SW 1271 (cell line): Measurements from ENCODE around the gene MIOS.
"Not testable (repeated sequence)": the region's sequence is repeated elsewhere in the genome, so short reads cannot be mapped to it uniquely, and the experiment has no call there.

Source experiments
- DNase-seq, 2 experiments: peaks; one replicate each; lab custom pipeline; 2025; lab: John Stamatoyannopoulos, UW

MIOS gene

DNA sequence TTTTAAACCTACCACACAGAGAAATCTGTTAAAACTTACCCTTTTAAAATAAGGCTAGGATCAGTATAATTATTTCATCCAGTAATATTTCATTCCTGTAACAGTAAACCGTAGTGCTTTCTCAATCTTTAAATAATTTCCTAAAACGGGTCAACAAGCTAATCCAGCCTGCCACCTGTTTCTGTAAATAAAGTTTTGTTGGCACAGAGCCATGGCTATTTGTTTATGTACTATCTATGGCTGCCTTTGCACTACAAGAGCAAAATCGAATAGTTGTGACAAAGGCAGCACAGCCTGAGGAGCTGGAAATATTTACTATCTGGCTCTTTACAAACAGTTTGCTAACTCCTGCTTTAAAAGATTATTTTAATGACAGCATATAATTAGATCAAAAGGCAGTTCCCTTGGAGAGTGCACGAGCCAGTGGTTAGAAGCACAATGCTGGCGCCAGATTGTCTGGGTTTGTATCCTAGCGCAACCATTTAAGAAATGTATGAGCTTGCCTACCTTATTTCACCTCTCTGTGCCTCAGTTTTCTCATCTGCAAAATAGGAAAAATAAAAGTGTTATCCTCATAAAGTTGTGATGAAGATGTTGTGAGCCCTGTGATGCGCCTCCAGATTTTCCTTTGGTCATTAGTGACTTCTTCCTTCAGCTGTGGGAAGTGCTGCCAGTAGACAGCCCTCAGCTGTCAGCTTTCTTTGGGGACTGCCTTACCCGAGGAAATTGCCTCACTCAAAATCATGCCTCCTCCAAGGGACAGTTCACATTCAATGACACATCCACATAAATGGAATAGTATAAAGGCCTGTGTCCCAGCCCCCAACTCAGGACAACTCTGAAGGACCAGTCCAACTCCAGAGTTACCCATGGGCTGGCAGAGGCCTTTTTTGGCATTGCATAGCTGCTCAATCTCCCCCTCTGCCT is 11.8 kb upstream of the MIOS start:
- no peak for DNase-seq

- no peak for DNase-seq
Observed at GRCh38 chr7:7556852-7557251, 9.8 kb upstream of the MIOS start.

DNA sequence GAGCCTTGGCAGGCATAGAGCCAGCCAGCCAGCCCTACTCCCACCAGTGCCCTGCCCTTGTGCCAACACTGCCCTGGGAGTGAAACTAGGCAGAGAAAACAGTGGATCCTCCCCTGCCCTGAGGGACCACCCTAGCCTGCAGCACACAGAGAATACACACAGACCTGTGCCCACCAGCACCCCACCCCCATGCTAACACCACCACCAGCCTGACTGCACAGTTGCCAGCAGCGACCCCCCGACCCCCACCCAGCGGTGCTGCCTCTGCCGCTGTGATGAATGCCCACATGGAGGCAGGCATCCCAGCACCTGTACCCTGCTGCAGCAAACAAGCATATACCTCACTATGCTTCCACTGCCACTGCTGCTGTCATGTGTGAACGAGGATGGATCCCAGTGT is 9.4 kb upstream of the MIOS start:
- no peak for DNase-seq

DNA sequence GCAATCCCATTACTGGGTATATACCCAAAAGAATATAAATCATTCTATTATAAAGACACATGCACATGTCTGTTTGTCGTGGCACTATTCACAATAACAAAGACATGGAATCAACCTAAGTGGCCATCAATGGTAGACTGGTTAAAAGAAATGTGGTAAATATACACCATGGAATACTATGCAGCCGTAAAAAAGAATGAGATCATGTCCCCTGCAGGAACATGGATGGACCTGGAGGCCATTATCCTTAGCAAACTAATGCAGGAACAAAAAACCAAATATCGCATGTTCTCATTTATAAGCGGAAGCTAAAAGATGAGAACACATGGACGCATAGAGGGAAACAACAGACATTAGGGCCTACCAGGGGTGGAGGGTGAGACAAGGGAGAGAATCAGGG is 5.1 kb upstream of the MIOS start:
- DNase-seq = not testable (repeated sequence)

GRCh38 chr7:7562736-7563135 is 3.9 kb upstream of the MIOS start:
- no peak for DNase-seq

DNA sequence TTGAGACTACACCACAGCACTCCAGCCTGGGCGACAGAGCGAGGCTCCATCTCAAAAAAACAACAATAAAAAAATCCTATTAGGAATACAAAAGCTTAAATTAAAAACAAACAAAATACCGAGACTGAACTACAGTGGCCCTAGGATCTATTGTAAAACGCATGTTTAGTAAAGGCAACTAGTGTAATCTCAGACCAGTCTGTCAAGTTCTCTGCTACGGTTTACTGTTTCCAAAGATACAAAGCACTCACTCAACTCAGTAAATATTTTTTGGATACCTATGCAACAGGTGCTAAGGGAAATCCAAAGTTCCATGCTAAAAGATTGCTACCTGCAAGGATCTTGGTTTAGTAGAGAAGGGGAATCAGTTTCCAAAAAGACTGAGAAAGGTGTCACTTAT is 3.4 kb upstream of the MIOS start:
- DNase-seq = no peak

DNA sequence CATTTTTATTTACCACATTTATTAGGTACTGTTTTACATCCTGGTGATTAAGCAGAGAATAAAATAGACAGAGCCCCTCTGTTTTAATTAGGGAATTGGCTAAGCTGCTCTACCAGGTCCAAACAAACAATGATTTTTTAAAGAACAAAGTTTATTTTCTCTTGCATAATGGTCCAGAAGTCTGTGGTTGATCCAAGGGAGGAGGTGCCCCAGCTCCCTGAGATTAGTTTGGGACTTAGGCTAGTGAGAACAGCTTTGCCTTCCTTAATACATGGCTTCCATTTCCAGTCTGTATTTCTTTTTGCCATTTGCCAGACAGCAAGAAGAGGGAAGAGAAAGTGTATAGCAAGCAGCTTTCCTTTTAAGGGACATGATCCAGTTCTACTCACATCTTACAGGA is 2.9 kb upstream of the MIOS start:
- DNase-seq = no peak

DNA sequence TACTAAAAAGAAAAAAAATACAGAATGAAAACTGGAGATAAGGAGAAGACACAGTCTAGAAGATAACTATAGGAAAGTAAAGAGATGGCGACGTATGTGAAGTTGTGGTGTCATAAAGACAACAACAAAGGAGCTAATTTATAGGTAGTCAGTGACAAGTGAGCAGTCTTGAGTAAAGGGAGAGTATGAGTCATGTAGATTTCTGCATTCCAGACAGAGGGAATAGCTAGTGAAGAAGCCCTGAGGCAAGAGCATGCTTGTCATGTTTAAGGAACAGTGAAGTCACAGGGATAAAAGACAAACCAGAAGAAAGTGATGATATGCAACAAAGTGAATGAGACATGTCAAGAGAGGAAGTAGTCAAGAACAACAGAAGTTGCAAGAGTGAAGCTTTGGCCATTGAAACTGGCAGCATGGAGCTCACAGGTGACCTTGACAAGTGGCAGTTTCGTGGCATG is 2.3 kb upstream of the MIOS start:
- peak; percentile 51 to 90 for DNase-seq

- DNase-seq = no peak
Observed at GRCh38 chr7:7565018-7565680, 1.5 kb upstream of the MIOS start.

- no peak for DNase-seq
Observed at GRCh38 chr7:7565746-7566650, 686 bp upstream of the MIOS start.

DNA sequence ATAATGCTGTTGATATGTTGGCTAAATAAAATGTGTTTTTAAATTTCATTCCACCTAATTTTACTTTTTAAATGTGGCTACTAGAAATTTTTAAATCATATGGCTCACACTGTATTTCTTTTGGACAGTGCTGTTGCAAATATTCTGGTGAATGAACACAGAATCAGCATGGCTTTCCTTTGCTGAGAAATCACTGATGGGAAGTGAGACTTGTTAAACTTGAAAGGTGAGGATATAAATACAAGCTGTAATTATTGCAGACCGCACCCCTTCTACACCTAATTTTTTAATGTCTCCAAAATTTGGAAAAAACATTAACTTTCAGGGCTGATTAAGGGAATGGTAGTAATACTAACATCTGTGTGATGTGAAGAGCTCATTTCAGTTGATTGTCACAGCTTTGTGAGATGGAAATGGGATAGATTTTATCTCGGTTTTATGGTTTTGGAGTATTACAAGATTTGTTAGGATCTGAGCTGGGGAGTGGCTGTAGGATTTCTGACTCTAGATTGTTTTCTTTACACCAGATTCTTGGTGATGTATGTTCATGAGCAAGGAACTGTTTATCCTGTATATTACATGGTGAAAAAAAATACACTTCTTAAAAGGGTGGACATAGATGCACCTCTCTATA is 1.3 kb downstream of the MIOS start:
- no peak for DNase-seq

GRCh38 chr7:7568553-7568952 is 1.9 kb downstream of the MIOS start:
- no peak for DNase-seq

DNA sequence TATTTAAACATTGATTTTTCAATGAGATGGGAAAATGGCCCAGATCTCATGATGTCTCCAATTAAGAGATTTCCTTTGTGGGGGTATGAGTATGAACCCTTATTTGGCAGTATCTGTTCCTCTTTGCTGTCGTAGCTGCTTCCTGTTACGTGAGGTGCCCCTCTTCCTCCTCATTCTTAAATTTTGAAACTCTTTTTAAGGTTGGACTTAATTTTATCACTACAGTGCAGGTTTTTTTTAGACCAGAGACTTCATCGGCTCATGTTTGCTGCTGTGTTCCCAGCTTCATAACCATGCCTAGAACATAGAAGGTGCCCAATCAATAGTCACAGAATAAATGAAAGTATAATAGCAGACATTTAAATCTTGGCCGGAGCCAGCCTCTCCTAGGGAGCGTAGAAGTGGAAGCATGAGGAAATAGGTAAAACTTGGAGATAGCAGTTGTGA is 2.4 kb downstream of the MIOS start:
- DNase-seq = no peak

DNA sequence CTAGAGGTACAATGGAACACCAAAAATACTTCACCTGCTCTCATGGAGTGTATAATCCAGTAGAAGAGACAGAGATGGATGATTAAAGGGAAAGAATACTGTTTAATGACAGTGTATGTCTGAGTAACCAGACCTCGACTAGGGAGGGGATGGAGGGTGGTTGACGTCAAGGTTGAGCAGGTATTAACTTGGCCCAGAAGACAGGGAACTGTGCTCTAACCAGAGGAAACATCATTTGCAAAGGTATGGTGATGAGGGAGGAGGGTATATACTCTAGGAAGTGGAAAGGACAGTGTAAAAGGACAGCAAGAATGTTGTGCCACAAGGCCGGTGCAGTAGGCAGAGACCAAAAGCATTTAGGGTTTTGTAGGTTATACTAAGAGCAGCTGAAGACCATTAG is 2.9 kb downstream of the MIOS start:
- no peak for DNase-seq

GRCh38 chr7:7570584-7570983 is 3.9 kb downstream of the MIOS start:
- no peak for DNase-seq

DNA sequence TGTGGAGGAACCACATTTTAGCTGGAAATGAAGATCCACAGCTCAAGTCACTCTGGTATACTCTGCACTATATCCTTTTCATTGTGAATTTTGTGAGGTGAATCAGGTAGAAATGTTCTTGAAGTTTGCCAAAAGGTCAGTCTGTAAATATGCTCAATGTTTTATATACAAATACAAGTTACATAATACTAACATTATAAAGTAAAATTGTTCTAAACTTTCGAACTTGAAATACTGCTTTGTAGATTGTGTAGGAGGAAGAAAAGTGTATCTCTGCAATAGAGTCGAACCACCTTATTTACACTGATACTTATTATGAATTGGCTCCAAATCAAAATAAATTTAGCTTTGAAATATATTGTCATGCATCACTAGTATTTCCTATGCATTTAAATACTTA is 7.0 kb downstream of the MIOS start:
- DNase-seq = no peak

GRCh38 chr7:7576344-7576743 is 9.7 kb downstream of the MIOS start:
- DNase-seq = no peak

DNA sequence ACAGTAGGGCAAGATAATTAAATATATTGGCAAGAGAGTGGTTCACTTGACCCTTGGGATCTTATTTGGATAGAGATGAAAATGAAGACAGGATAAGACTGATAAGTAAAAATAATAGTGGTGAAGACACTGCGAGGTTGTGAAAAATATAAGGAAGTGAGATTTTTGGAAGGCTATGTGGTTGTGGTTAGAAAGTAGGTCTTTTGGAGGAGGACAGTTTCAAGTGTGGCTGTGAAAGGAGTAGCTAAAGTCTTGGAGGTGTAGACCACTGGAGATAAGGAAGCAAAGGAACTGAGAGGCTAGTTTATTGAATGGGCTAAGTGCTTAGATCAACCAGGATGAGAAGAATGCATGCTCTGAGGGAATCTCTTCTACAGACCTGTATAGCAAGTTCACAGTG is 11.2 kb downstream of the MIOS start:
- no peak for DNase-seq

DNA sequence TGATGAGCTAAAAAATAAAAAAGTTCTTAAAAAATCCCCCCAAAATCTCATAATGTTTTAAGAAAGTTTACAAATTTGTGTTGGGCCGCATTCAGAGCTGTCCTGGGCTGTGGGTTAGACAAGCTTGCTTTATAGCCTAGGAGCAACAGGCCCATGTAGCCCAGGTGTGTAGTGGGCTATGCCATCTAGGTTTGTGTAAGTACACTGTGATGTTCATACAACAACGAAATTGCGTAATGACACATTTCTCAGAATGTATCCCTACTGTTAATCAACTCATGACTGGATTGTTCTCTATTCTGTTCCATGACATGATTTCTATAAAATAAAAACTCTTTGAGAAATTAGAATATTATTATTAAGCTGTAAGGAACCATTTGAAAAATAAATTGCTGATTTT is 13.0 kb downstream of the MIOS start:
- DNase-seq = no peak

GRCh38 chr7:7581531-7582179 is 15.0 kb downstream of the MIOS start:
- no peak for DNase-seq

DNA sequence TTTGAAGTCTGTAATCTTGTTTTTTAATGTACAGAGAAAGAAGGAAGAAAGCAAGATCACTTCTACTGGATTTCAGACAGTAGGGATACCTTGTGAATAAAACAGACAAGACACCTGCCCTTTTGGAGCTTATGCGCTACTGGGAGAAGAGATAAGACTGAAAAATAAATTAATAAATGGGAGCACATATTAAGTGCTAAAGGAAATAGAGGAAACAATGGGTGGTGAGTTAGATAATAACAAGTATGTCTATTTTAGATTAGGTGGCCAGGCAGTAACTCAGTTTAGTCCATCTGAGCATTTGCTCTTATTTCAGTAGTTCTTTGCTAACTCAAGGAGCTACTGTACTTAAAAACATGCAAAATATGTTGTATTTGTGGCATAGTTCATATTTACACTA is 15.9 kb downstream of the MIOS start:
- DNase-seq = no peak
